Measurements from ENCODE around the gene SNRNP70.

SNRNP70 gene

DNA sequence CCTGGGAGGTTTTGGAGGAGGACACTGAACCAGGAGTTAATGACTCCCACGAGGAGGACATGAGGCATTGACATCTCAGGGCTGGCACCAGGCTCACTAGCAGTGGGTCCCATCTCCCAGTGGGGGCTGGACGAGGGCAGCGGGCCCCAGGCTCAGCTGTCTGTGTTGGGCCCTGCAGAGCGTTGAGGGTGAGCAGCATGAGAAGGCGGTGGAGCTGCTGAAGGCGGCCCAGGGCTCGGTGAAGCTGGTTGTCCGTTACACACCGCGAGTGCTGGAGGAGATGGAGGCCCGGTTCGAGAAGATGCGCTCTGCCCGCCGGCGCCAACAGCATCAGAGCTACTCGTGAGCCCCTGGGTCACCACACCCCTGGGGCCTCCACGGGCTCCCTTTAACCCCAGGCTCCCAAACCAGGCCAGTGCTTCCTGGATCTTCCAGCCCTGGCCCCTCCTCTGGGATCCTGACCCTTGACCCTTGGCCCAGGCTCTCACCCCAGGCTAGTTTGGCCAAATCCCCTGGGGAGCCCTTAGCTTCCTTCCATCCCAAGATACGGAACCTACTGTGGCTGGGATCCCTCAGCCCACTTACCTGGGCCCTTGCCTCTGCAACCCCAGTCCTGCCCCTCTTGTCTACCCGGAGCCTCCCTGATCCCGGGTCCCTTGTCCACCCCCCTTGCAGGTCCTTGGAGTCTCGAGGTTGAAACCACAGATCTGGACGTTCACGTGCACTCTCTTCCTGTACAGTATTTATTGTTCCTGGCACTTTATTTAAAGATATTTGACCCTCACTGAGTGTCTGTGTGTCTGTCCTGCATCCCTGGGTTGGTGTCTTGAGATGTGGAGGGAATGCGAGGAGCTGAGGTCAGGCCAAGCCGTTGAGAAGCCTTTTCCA, 32.7 kb downstream of the SNRNP70 start:
- no peaks in the 10 kb centered on the region for H3K36me3 ChIP-seq
- intact Hi-C loops (cut with DNase I; ENCODE audit: low total_unique reads) = loop anchor here (5.0 kb wide), 2 partner anchors 34 to 246 kb away; partner anchors contain the start of gene PPP1R15A
- H3K27me3 ChIP-seq = peaks cover 0 to 3% of the 10 kb centered on the region in 2 donors
- TF ChIP-seq, protein P1, sequence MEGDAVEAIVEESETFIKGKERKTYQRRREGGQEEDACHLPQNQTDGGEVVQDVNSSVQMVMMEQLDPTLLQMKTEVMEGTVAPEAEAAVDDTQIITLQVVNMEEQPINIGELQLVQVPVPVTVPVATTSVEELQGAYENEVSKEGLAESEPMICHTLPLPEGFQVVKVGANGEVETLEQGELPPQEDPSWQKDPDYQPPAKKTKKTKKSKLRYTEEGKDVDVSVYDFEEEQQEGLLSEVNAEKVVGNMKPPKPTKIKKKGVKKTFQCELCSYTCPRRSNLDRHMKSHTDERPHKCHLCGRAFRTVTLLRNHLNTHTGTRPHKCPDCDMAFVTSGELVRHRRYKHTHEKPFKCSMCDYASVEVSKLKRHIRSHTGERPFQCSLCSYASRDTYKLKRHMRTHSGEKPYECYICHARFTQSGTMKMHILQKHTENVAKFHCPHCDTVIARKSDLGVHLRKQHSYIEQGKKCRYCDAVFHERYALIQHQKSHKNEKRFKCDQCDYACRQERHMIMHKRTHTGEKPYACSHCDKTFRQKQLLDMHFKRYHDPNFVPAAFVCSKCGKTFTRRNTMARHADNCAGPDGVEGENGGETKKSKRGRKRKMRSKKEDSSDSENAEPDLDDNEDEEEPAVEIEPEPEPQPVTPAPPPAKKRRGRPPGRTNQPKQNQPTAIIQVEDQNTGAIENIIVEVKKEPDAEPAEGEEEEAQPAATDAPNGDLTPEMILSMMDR (IDR thresholded peaks at IDR 0.05) = no peak
- peak overlapping the region; percentile 85 to 92 for H3K27ac ChIP-seq
- DNase-seq = no peak
- peaks cover 7 to 46% (median 29%) of the 10 kb centered on the region in 4 donors for H3K4me1 ChIP-seq
- H3K9me3 ChIP-seq = no peaks in the 10 kb centered on the region
- peak overlapping the region; percentile 57 to 85 for H3K4me3 ChIP-seq

DNA sequence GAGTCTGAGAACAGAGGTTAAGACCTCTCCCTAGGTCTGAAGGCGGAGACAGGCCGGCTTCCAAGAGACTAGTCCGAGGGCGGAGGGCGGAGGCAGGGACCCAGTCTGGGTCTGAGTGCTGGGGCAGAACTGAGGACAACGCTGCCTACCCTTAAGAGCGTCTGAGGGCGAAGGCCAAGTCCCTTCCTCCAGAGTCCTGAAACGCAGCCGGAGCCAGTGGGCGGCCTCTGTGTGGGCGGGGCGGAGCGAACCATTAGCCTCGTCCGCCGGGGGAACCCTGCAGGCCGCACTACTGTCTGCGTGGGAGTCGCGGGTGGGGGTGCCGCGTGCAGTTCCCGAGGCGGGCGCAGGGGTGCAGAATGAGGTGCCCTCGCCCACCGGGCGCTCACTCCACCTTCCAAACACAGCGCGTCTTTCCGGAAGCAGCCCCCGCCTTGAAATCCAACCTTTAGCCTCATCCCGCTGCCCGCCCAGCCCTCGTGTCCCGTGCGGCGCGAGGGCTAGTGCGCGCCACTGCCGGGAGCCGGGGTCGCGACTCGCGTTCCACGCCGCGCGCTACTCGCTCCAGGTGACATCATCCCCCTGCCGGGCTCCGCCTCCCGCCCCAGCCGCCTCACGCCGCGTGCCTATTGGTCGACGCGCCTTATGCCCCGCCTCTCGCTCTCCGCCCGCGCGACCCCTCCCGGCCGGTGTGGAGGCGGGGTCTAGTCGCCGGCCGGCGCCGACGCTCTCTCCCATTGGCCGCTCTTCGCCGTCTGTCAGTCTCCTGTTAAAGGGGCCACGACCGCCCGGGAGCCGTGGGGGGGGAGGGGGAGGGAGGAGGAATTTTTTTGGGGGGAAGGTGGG, 33.5 kb downstream of the SNRNP70 start, which contains the start of gene C19orf73:
C19orf73 (minus strand) TSS at position 579 of the 846 bp plus-strand sequence; CDS start at position 458, 121 bp downstream.
- TF ChIP-seq, protein P1 (IDR thresholded peaks at IDR 0.05) = peak in 1 of 2 experiments; percentile 22
- H3K27me3 ChIP-seq = peaks cover 0 to 3% of the 10 kb centered on the region in 2 donors
- H3K27ac ChIP-seq = peak within 1 kb of the TSS; percentile 85 to 92
- H3K4me3 ChIP-seq = peak within 1 kb of the TSS; percentile 57 to 85
- peak; percentile 91 to 97 for DNase-seq
- H3K9me3 ChIP-seq = no peaks in the 10 kb centered on the region
- H3K4me1 ChIP-seq = peaks cover 7 to 40% (median 28%) of the 10 kb centered on the region in 4 donors
- no peaks in the 10 kb centered on the region for H3K36me3 ChIP-seq
- intact Hi-C loops (cut with DNase I; ENCODE audit: low total_unique reads) = loop anchor here (5.0 kb wide), 2 partner anchors 34 to 246 kb away; partner anchors contain the start of gene PPP1R15A

DNA sequence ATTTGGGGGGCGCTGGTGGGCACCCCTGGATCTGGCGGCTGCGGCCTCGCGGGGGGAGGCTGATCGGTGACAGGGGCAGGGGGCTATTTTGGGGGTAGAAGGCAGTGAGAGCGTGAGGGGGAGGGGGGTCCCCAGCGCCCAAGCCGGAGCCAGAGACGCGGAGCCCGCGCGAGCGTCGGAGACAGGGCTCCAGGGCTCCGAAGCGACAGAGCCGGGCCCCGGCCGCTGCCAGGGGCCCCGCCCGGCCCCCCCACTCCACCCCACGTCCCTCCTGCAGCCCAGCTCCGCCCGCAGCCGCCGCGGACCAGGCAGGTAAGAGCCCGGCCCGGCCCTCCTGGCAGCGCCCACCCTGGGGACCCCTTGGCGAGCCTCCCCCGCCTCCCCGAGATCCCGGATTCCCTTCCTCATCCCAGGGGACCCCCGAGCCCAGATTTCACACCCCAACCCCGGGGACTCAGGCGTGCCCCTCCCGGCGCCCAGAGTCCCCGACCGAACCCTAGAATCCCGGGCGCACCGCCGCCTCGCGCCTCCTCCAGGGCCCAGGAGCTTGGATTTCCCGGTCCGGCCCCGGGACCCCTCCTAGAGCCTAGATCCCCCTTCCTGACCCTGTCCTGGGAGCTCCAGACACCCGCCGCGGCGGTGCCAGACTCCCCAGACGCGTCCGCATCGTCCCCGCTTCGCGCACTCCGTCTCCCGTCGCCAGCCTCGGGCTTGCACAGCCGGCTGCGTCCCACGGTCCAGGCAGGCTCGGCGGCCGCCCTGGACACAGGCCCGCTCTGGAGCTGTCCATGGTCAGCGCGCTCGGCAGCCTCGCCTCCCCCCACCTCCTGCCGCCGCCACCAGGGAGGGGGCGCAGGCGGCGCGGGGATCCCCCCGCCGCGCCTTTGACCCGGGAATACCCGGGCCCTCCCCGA, 34.4 kb downstream of the SNRNP70 start, which contains the start of gene PPFIA3:
PPFIA3 (plus strand) TSS at position 134 of the 914 bp plus-strand sequence. CDS start 8,330 bp downstream, outside the sequence.
- Histone ChIP-seq H3K9me3 (no peaks in the 10 kb centered on the region), H3K27me3 (peaks cover 0 to 3% of the 10 kb centered on the region in 2 donors), H3K36me3 (no peaks in the 10 kb centered on the region), H3K27ac (peak within 1 kb of the TSS; percentile 85 to 92), H3K4me1 (peaks cover 7 to 35% (median 26%) of the 10 kb centered on the region in 4 donors), H3K4me3 (peak within 1 kb of the TSS; percentile 57 to 85)
- TF ChIP-seq, protein P1 (IDR thresholded peaks at IDR 0.05) = no peak
- DNase-seq = peak; percentile 57 to 79
- intact Hi-C loops (cut with DNase I; ENCODE audit: low total_unique reads) = loop anchor here (5.0 kb wide), 2 partner anchors 33 to 247 kb away; partner anchors contain the start of gene PPP1R15A

DNA sequence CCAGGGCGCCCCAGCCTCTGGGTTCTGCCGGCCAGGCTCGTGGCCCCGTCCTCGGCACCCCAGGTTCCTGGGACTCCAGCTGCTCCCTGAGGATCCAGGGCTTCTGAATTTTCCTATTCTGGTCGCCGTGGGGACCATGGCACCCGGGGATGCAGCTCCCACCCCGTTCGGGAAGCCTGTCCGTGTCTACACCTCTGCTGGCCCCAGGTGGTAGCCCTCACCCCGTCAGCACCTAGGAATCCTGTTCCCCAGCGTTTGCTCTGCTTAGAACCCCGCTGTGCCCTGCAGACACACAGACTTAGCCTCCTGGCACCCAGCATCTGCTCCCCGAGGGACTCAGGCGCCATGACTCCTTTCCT, 35.1 kb downstream of the SNRNP70 start:
- H3K27ac ChIP-seq = no peak overlapping the region
- H3K9me3 ChIP-seq = no peaks in the 10 kb centered on the region
- no peak for DNase-seq
- intact Hi-C loops (cut with DNase I; ENCODE audit: low total_unique reads) = no loop called here
- H3K4me1 ChIP-seq = peaks cover 7 to 29% (median 24%) of the 10 kb centered on the region in 4 donors
- H3K4me3 ChIP-seq = peak overlapping the region; percentile 57 to 85
- TF ChIP-seq, protein P1 (IDR thresholded peaks at IDR 0.05) = no peak
- peaks cover 0 to 3% of the 10 kb centered on the region in 2 donors for H3K27me3 ChIP-seq
- H3K36me3 ChIP-seq = no peaks in the 10 kb centered on the region
